Nephron (organoid): ENCODE measurements around the gene PMPCA.

Experiments used
- H3K27ac Mint-ChIP-seq, 3 experiments: 2 replicates each; pipeline ENCODE4 v1.8.0; 2020; ENCODE audit warnings: mixed read lengths in 3 of 3, mild to moderate bottlenecking in 2 of 3, moderate library complexity in 1 of 3
- H3K27me3 Mint-ChIP-seq: 2 replicates; pipeline ENCODE4 v1.8.0; 2021; ENCODE audit warnings: low read depth, mild to moderate bottlenecking, moderate library complexity, mixed read lengths
- H3K36me3 Mint-ChIP-seq: 2 replicates; pipeline ENCODE4 v1.8.0; 2020; ENCODE audit warnings: low read depth, mixed read lengths
- H3K4me1 Mint-ChIP-seq: 2 replicates; pipeline ENCODE4 v1.8.0; 2020; ENCODE audit warnings: mixed read lengths
- H3K4me3 Mint-ChIP-seq, 3 experiments: 2 replicates each; pipeline ENCODE4 v1.8.0; 2020; ENCODE audit warnings: mild to moderate bottlenecking in 3 of 3, mixed read lengths in 3 of 3, moderate library complexity in 2 of 3
- H3K9me3 Mint-ChIP-seq: 2 replicates; pipeline ENCODE4 v1.8.0; 2020; ENCODE audit warnings: mixed read lengths
- CTCF ChIP-seq, 3 experiments: fragments of 200-600 bp; sonication (generic); IDR thresholded peaks; one replicate each; pipeline ENCODE4 v1.5.0; 2021; ENCODE audit warnings: antibody characterized with exemption in 3 of 3; ENCODE audit not compliant: unreplicated experiment in 3 of 3

PMPCA gene

GRCh38 chr9:136380381-136380780 lies 30.1 kb upstream of the PMPCA start:
- Mint-ChIP-seq H3K27me3 (no peaks in the 10 kb centered on the region), H3K4me1 (no peaks in the 10 kb centered on the region), H3K36me3 (peaks cover 9% of the 10 kb centered on the region), H3K4me3 (no peak overlapping the region), H3K27ac (no peak overlapping the region), H3K9me3 (no peaks in the 10 kb centered on the region)
- TF ChIP-seq CTCF (IDR thresholded peaks at IDR 0.05; ENCODE audit: unreplicated experiment in 3 of 3), result no peak

DNA sequence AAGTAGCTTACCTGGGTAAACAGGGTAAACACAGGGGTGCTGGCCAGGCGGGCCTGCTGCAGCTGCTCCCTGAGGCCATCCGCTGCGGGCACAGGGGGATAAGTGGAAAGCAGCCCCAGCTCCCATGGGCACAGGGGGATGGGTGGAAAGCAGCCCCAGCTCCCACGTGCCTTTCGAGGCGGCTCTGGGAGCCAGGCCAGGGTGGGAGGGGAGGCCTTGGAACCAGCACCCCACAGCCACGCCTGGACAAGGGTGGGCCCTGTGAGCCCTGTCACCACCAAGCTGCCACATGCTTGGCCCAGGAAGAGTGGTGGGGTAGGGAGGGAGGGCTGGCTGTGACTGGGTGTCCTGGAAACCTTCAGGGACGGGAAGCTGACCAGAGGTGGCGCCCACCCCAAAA lies 29.1 kb upstream of the PMPCA start:
- no peaks in the 10 kb centered on the region for H3K27me3 Mint-ChIP-seq
- H3K4me3 Mint-ChIP-seq, result no peak overlapping the region
- no peaks in the 10 kb centered on the region for H3K4me1 Mint-ChIP-seq
- H3K27ac Mint-ChIP-seq, result no peak overlapping the region
- no peaks in the 10 kb centered on the region for H3K9me3 Mint-ChIP-seq
- no peak for TF ChIP-seq CTCF (IDR thresholded peaks at IDR 0.05; ENCODE audit: unreplicated experiment in 3 of 3)
- H3K36me3 Mint-ChIP-seq, result peaks cover 16% of the 10 kb centered on the region

GRCh38 chr9:136381966-136382513 lies 28.4 kb upstream of the PMPCA start:
- no peaks in the 10 kb centered on the region for H3K9me3 Mint-ChIP-seq
- H3K4me1 Mint-ChIP-seq, result no peaks in the 10 kb centered on the region
- H3K4me3 Mint-ChIP-seq, result no peak overlapping the region
- H3K27me3 Mint-ChIP-seq, result no peaks in the 10 kb centered on the region
- no peak overlapping the region for H3K27ac Mint-ChIP-seq
- H3K36me3 Mint-ChIP-seq, result peaks cover 16% of the 10 kb centered on the region
- no peak for TF ChIP-seq CTCF (IDR thresholded peaks at IDR 0.05; ENCODE audit: unreplicated experiment in 3 of 3)

- no peaks in the 10 kb centered on the region for H3K27me3 Mint-ChIP-seq
- no peak for TF ChIP-seq CTCF (IDR thresholded peaks at IDR 0.05; ENCODE audit: unreplicated experiment in 3 of 3)
- H3K36me3 Mint-ChIP-seq, result peaks cover 24% of the 10 kb centered on the region
- no peaks in the 10 kb centered on the region for H3K4me1 Mint-ChIP-seq
- no peak overlapping the region for H3K4me3 Mint-ChIP-seq
- no peak overlapping the region for H3K27ac Mint-ChIP-seq
- H3K9me3 Mint-ChIP-seq, result no peaks in the 10 kb centered on the region
These were observed 27.0 kb upstream of the PMPCA start for GRCh38 chr9:136383436-136383835.

DNA sequence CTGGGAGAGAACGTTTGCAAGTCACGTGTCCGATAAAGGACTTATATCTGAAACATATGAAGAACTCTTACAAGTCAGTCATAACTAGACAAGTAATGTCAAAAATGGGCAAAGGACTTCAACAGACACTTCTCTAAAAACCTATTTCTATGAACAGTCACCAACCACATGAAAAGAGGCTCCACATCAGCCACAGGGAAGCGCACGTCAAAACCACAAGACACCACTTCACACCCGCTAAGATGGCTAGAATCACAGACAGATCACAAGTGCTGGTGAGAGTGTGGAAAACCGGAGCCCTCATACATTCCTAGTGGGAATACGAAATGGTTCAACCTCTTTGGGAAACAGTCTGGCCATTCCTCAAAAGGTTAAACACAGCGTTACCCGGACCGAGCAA lies 25.4 kb upstream of the PMPCA start:
- H3K4me1 Mint-ChIP-seq, result no peaks in the 10 kb centered on the region
- no peak for TF ChIP-seq CTCF (IDR thresholded peaks at IDR 0.05; ENCODE audit: unreplicated experiment in 3 of 3)
- H3K27ac Mint-ChIP-seq, result no peak overlapping the region
- peaks cover 39% of the 10 kb centered on the region for H3K36me3 Mint-ChIP-seq
- no peak overlapping the region for H3K4me3 Mint-ChIP-seq
- no peaks in the 10 kb centered on the region for H3K27me3 Mint-ChIP-seq
- no peaks in the 10 kb centered on the region for H3K9me3 Mint-ChIP-seq

GRCh38 chr9:136386018-136386417 lies 24.4 kb upstream of the PMPCA start:
- H3K27me3 Mint-ChIP-seq, result no peaks in the 10 kb centered on the region
- no peaks in the 10 kb centered on the region for H3K4me1 Mint-ChIP-seq
- no peak overlapping the region for H3K27ac Mint-ChIP-seq
- peaks cover 40% of the 10 kb centered on the region for H3K36me3 Mint-ChIP-seq
- TF ChIP-seq CTCF (IDR thresholded peaks at IDR 0.05; ENCODE audit: unreplicated experiment in 3 of 3), result no peak
- H3K9me3 Mint-ChIP-seq, result no peaks in the 10 kb centered on the region
- no peak overlapping the region for H3K4me3 Mint-ChIP-seq
